Stimulated activated CD8-positive, alpha-beta memory T cell treated with anti-CD3 and anti-CD28 coated beads, Interleukin-7, amount 100 ng/mL, for 4 hours (primary cell): ENCODE results near the gene OSGIN1.

Source experiments
- DNase-seq, 2 donors: peaks; one replicate each; pipeline ENCODE4 v3.0.0-alpha.2; 2020; ENCODE audit warnings: low read depth in 2 of 2

The OSGIN1 gene

DNA sequence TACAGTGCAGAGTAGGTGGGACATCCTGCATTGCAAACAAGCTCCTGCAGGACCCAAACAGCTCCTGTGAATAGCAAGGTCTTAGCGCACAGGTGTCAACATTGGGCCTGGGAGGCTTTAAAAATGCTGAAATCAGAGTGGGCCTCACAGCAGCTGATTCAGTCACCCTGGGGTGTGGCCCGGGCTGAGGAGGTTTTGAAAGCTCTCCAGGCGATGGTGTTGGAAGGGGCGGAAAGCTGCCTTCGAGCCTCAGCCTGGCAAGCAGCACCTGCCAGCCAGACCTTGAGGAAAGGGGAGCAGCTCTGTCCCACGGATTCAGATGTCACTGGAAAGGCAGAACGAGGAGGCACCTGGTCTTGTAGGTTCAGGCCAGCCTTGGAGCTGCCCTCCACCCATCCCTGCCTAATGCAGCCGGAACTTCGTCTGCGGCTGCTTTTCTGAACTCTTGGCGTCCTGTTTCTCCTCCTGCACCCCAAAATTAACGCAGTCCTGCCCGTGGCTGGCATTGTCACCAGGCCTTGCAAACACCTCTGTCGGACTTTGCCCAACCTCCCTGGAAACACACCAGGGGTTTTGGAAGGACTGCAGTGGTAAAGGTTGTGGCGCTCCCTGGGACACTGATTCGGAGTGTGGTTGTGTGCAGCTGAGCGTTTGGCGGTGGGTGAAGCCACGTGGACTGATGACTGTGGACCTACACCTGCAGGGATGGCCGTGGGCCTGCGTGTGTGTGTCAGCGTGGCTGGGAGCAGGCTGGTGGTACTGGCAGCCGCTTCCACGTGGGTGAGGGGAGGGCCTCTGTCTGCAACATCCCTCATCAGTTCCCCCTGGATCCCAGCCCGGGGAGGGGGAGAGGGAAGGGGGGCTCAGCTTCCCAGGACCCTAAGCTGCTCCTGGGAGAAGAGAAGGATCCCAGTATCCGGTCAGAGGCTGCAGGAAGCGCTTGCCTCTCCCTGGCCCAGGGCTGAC, 18.4 kb downstream of the OSGIN1 start:
- DNase-seq = no peak

GRCh38 chr16:83972256-83973008, 19.4 kb downstream of the OSGIN1 start:
- DNase-seq = no peak

- no peak for DNase-seq
Measured at GRCh38 chr16:83973077-83973476, 20.0 kb downstream of the OSGIN1 start.

DNA sequence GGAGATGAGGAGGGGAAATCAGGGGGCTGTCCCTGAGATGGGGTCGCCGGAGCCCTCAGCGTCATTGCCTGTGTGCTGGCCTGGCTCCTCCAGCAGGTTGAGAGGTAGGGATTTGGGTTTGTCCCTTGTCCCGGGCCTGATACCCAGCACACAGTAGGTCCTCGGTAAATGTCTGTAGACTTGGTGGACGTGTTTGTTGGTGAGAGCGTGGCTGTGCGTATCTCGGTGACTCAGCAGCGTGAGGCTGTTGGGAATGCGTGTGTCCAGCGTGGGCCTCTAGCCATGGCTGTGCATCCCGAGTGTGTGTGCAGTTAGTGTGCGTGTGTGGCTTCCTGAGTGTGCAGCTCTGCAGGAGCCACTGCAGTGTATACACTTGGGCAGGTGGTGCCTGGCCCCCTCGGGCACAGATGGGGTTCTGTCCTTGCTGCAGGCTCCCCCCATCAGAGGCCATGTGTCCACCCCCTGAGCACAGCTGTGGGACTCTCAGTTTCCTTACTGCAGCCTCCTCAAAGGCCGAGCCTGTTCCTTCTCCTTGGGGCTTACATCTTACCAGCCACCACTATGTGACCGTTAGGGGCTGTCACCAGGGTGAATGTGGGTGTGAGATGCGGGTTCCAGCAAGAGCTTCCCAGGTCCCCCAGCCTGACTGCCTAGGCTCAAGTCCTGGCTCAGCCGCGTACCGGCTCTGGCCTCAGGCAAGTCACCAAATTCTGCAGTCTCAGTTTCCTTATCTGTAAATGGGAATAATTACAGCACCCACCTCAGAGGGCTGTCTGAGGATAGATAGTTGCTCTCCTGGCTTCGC, 20.7 kb downstream of the OSGIN1 start:
- DNase-seq = no peak

DNA sequence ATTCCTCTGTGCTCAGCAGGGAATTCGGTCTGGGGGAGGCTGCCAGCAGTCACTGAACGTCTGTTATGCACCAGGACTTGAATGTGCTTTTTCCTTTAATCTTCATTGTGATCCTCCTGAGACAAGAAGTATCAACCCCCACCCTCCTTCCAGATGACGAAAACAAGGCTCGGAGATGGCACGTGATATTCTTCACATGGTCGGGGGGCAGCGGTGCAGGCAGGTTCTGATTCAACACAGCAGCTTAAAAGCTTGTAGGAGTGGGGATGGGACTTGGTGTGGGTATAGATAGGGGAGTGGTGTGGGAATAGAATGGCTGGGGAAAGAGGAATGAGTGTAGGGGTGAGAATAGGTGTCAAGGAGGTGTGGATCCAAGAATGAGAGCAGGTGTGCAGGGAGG, 21.4 kb downstream of the OSGIN1 start:
- no peak for DNase-seq

GRCh38 chr16:83975590-83976260, 22.7 kb downstream of the OSGIN1 start:
- DNase-seq = no peak

GRCh38 chr16:83977056-83977815, 24.2 kb downstream of the OSGIN1 start:
- DNase-seq = no peak

DNA sequence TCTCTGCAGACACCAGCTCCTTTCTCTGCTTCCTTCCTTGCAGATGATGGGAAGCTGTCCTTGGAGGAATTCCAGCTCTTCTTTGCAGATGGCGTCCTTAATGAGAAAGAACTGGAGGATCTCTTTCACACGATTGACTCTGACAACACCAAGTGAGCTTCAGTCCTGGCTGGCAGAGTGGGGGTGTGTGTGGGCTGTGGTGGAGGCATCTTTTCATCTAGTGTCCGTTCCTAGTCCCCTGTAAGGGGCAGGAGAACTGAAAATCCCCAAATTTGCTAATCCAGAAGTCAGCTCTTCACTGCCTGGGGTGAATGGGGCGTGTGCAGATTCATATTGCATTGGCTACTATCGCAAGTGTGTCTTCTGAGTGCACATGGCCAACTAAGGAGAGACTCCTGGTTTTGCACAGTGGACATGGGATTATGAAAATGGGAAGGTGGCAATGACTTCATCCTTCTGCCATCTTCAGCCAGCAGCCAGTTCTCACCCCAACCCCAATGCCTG, 25.4 kb downstream of the OSGIN1 start:
- DNase-seq = no peak

- no peak for DNase-seq
Measured at GRCh38 chr16:83979441-83979840, 26.4 kb downstream of the OSGIN1 start.

- no peak for DNase-seq
Measured at GRCh38 chr16:83980794-83981193, 27.8 kb downstream of the OSGIN1 start.

GRCh38 chr16:83981799-83982198, 28.8 kb downstream of the OSGIN1 start:
- DNase-seq = no peak

- no peak for DNase-seq
Measured at GRCh38 chr16:83983491-83983890, 30.5 kb downstream of the OSGIN1 start.

DNA sequence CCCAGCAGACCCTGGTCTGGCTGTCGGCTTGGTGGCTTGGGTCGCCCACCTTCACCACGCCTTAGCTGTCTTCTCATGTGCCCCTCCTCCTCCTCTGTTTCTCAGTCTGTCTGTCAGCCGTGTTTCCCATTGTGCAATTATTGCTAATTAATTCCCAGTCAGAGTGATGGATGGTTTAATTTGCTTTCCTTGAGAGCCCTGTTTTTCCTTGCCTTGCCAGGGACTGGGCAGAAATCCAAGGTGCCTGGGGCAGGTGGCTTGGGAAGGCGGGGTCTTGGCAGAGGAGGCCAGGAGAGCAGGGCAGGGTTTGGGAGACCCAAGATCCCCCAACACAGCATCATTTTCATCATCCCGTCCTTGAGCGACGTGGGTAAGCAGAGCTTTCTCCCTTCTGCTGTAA, 36.3 kb downstream of the OSGIN1 start:
- no peak for DNase-seq

DNA sequence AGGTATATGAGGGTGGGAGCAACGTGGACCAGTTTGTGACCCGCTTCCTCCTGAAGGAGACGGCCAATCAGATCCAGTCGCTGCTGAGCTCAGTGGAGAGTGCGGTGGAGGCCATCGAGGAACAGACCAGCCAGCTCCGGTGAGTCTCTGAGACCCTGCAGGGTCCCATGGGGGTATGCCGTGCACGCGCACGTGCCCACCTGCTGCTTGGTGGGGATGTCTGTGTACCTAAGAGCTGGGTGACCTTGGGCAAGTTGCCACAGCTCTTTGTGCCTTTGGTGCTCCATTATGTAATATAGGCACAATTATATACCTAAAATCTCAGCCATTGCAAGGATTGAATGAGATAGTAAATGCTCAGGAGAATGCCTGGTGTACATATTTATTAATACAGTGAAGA, 37.5 kb downstream of the OSGIN1 start:
- DNase-seq = no peak

- DNase-seq = no peak
Measured at GRCh38 chr16:83992624-83993023, 39.6 kb downstream of the OSGIN1 start.

DNA sequence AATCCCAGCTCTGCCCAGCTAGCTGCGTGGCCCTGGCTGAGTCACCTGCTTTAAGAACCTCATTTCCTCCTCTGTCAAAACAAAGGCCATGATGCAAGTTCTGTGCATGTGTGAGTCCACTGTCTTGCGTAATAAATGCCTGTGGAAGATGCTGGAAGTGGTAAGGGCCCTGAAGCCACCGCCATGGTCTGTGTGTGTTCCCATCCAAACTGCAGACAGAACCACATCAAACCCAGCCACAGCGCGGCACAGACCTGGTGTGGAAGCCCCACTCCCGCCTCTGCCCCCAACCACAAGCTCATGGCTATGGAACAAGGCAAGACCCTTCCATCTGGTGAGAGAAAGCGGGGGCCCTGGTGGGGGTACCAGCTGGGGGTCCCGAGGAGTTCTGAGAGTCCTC, 41.0 kb downstream of the OSGIN1 start:
- no peak for DNase-seq

DNA sequence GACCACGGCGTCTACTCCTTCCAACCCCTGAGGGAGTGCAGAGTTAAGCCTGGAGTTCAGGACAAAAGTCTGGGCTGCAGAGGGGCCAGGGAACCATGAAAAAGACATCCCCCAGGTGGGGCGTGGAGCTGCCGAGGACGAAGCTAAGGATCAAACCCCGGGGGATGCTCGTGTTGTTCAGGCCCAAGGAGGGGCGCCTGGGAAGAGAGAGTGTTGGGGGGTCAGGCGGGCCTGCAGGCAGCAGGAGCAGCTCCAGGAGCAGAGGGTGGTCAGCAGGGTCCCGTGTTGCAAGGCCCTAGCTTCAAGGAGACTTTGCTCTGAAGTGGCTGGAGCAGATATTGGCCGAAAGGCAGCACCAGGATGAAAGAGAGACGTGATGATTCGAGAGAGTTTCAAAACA, 41.7 kb downstream of the OSGIN1 start:
- no peak for DNase-seq

GRCh38 chr16:83995754-83996153, 42.7 kb downstream of the OSGIN1 start:
- DNase-seq = no peak

DNA sequence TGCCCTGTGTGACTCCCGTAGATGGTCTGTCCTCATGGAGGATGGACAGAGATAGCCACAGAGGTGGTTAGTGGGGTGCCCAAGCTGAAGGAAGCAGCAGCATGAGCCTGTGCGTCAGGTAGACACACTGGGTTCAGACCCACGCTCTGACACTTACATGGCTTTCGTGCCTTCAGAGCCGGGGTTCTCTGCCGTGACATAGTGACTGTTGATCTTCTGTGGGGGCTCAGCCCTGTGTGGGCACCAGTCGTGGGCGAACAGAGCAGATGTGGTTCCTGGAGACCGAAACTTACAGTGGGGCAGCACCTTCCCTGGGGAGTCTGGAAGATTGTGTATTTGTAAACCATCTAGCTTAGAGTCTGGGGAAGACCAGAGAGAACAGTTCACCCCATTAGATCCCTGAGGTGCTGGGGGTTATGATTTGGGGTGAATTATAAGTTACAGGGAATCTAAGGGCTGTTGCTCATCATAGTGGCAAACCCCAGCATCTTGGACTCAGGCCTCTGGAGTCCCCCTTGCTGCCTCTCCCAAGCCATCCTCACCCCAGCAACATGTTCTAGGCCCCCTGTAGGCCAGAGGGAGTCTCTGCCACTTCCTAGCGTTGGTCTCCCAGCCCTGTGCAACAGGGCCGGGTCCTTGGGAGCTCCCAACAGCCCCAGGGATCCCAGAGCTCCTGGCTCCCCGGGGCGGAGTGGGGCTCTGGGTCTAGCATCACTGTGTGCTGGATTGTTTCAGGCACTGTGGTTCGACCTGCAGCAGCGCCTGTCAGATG, 43.6 kb downstream of the OSGIN1 start:
- DNase-seq = no peak

DNA sequence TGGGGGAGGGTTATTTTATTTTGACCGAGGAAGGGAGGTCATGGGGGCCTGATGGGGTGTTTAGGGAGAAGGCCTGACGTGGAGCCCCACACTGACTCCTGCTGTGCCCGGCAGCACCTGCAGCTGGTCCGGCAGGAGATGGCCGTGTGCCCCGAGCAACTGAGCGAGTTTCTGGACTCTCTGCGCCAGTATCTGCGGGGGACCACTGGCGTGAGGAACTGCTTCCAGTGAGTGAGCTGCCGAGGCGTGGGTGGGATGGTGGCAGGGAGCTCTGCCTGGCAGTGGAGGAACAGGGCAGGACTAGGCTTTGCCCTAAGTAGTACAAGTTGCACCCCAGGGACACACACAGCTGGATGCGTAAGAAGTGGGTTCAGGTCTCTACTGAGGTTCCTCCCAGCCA, 45.1 kb downstream of the OSGIN1 start:
- no peak for DNase-seq
